ENCODE results near the gene CEP128.

CEP128 gene

GRCh38 chr14:80447392-80447791, 494.1 kb downstream of the CEP128 start:
- no peak for DNase-seq (ENCODE audit: low read depth)
- H3K4me3 ChIP-seq (replicated peaks; ENCODE audit: low read depth, low read length) = no peak overlapping the region
- TF ChIP-seq CTCF (IDR thresholded peaks at IDR 0.05; ENCODE audit: low read length, missing control alignments) = no peak
